Loucy (cell line): ENCODE measurements around the gene GDF2.

Source experiments
- H2AFZ ChIP-seq: fragments of 200-600 bp; sonication (generic); 2 replicates; pipeline ENCODE4 v1.6.0; 2016; ENCODE audit warnings: antibody characterized with exemption, mild to moderate bottlenecking, low read length, moderate library complexity
- H3F3A ChIP-seq: fragments of 200-600 bp; 2 replicates; pipeline ENCODE4 v1.6.0; 2016; ENCODE audit warnings: antibody characterized with exemption, low read depth, mild to moderate bottlenecking
- H3K27me3 ChIP-seq: fragments of 200-600 bp; sonication (generic); 2 replicates; pipeline ENCODE4 v1.6.1; 2014; ENCODE audit warnings: low read length, mild to moderate bottlenecking; ENCODE audit not compliant: insufficient read depth, poor library complexity, severe bottlenecking
- H3K36me3 ChIP-seq: fragments of 200-600 bp; sonication (generic); 2 replicates; pipeline ENCODE4 v1.6.1; 2016; ENCODE audit warnings: low read length; ENCODE audit not compliant: insufficient read depth
- H3K4me1 ChIP-seq: fragments of 200-600 bp; sonication (generic); 2 replicates; pipeline ENCODE4 v1.5.1; 2014; ENCODE audit warnings: low read length, mild to moderate bottlenecking; ENCODE audit not compliant: insufficient read depth, poor library complexity, severe bottlenecking
- H3K4me2 ChIP-seq: fragments of 200-600 bp; sonication (generic); 2 replicates; pipeline ENCODE4 v1.6.0; 2014; ENCODE audit warnings: antibody characterized with exemption, low read length, low read depth, mild to moderate bottlenecking; ENCODE audit not compliant: poor library complexity, severe bottlenecking
- H3K4me3 ChIP-seq: fragments of 200-600 bp; sonication (generic); 2 replicates; pipeline ENCODE4 v1.5.1; 2014; ENCODE audit warnings: low read length, mild to moderate bottlenecking, mixed read lengths; ENCODE audit not compliant: poor library complexity, severe bottlenecking
- H3K79me2 ChIP-seq: fragments of 200-600 bp; sonication (generic); 2 replicates; pipeline ENCODE4 v1.6.1; 2014; ENCODE audit warnings: low read length; ENCODE audit not compliant: insufficient read depth
- H3K9ac ChIP-seq: fragments of 200-600 bp; sonication (generic); 2 replicates; pipeline ENCODE4 v1.6.0; 2014; ENCODE audit warnings: mild to moderate bottlenecking, low read depth, low read length, moderate library complexity; ENCODE audit not compliant: poor library complexity, severe bottlenecking
- H3K9me2 ChIP-seq: fragments of 200-600 bp; sonication (generic); replicated peaks from 2 replicates; pipeline ENCODE4 v1.6.1; 2016; ENCODE audit warnings: low read depth, low read length, mixed read lengths
- H3K9me3 ChIP-seq: fragments of 200-600 bp; sonication (generic); 2 replicates; pipeline ENCODE4 v1.6.1; 2014; ENCODE audit warnings: mild to moderate bottlenecking, antibody characterized with exemption, low read length, low read depth; ENCODE audit not compliant: insufficient read depth
- H4K20me1 ChIP-seq: fragments of 200-600 bp; sonication (generic); 2 replicates; pipeline ENCODE4 v1.6.0; 2014; ENCODE audit warnings: antibody characterized with exemption, low read length, mild to moderate bottlenecking; ENCODE audit not compliant: insufficient read depth, poor library complexity, severe bottlenecking
- EZH2phosphoT487 ChIP-seq: fragments of 200-600 bp; IDR thresholded peaks from 2 replicates; pipeline ENCODE4 v1.6.1; 2018; ENCODE audit warnings: antibody characterized with exemption, mild to moderate bottlenecking, moderate library complexity, borderline replicate concordance
- TF ChIP-seq, protein P1 (sequence below): fragments of 200-600 bp; sonication (generic); conservative IDR thresholded peaks from 2 replicates; pipeline ENCODE4 v1.5.1; 2014; ENCODE audit warnings: mild to moderate bottlenecking, antibody characterized with exemption, low read length

Gene GDF2

DNA sequence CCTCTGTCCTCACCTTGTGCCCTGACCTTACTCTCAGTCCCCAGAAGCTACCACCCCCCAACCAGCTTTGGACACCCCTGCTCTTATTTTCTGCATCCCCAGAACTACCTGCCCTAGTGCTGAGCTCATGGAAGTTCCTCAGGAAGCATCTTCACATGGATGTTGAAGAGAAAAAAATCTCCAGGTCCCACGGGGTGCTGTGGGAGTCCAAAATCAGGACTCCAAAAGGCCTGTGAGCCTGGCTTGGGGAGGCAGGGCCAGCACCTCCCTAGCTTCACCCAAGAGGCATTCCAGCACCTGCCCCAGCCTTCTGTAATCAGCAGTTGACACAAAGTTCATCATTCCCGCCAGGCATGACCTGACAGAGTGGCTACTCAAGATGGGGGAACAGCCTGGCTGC, 43.0 kb upstream of the GDF2 start:
- Histone ChIP-seq H3K9me2 (no peaks in the 10 kb centered on the region), H2AFZ (no peak overlapping the region; the same call in 1 of the 2 replicates), H3K4me1 (peaks cover 64% of the 10 kb centered on the region), H3K4me2 (no peak overlapping the region), H3K4me3 (no peak overlapping the region), H3K9me3 (no peaks in the 10 kb centered on the region), H4K20me1 (no peaks in the 10 kb centered on the region), H3K79me2 (no peaks in the 10 kb centered on the region), H3K9ac (peak overlapping the region; percentile 80), H3F3A (no peaks in the 10 kb centered on the region; the same call in 1 of the 2 replicates), H3K27me3 (no peaks in the 10 kb centered on the region), H3K36me3 (no peaks in the 10 kb centered on the region)
- no peak for TF ChIP-seq EZH2phosphoT487
- TF ChIP-seq, protein P1, sequence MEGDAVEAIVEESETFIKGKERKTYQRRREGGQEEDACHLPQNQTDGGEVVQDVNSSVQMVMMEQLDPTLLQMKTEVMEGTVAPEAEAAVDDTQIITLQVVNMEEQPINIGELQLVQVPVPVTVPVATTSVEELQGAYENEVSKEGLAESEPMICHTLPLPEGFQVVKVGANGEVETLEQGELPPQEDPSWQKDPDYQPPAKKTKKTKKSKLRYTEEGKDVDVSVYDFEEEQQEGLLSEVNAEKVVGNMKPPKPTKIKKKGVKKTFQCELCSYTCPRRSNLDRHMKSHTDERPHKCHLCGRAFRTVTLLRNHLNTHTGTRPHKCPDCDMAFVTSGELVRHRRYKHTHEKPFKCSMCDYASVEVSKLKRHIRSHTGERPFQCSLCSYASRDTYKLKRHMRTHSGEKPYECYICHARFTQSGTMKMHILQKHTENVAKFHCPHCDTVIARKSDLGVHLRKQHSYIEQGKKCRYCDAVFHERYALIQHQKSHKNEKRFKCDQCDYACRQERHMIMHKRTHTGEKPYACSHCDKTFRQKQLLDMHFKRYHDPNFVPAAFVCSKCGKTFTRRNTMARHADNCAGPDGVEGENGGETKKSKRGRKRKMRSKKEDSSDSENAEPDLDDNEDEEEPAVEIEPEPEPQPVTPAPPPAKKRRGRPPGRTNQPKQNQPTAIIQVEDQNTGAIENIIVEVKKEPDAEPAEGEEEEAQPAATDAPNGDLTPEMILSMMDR: no peak

DNA sequence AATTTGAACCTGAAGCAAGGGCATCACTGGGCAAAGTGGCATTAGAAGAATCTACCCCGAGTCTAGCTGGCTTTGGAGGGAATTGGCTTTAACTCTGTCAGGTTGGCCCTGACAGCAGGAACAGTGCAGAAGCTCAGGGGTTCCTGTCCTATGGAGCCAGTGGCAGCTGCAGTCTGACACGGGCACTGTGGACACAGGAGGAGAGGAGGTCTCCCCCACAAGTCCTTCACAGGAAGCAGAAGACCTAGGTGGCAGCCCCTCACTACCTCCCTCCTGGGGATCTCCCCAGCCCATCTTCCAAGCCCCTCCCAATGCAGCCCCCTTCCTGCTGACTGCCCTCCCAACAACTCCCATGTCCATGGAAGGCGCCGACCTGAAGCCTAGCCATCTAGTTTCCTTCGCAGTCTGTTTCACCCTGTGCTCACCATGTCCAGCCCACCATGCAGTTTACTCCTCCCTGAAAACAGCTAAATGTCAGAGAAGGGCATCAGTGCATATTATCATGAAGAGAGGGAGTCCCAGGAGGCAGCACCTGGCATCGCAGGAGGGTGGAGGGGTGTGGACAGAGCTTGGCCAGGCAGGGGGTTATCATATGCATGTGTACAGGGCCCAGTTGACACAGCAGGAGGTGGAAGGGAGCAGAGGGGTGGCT, 40.1 kb upstream of the GDF2 start:
- H3K9ac ChIP-seq: peak overlapping the region; percentile 44
- H3K4me1 ChIP-seq: peaks cover 63% of the 10 kb centered on the region
- no peak overlapping the region for H3K4me2 ChIP-seq
- H3F3A ChIP-seq: no peaks in the 10 kb centered on the region; the same call in 1 of the 2 replicates
- H3K9me2 ChIP-seq: no peaks in the 10 kb centered on the region
- no peak overlapping the region for H3K4me3 ChIP-seq
- peak overlapping the region; percentile 54 for H2AFZ ChIP-seq
- no peaks in the 10 kb centered on the region for H3K79me2 ChIP-seq
- H3K36me3 ChIP-seq: no peaks in the 10 kb centered on the region
- no peaks in the 10 kb centered on the region for H3K27me3 ChIP-seq
- no peak for TF ChIP-seq EZH2phosphoT487
- TF ChIP-seq, protein P1: no peak; the same call in 1 of the 2 replicates
- H4K20me1 ChIP-seq: no peaks in the 10 kb centered on the region
- no peaks in the 10 kb centered on the region for H3K9me3 ChIP-seq

DNA sequence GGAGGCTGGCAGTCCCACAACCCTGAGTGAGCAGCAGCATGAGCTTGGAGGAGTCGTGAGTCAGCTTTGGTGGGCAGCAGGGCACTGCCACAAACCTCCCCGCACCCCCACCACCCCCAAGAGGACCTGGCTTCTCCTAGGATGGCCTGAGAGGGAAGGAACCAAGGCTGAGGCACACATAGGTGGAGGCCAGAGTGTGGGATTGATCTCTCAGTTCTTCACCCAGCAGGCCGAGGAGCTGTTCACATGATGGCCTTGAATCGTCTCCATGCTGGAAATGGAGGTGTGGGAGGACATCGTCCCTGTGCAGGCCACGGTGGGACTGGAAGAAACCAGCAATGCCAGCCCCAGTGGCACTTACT, 39.6 kb upstream of the GDF2 start:
- H3K27me3 ChIP-seq: no peaks in the 10 kb centered on the region
- no peak for TF ChIP-seq EZH2phosphoT487
- TF ChIP-seq, protein P1: no peak

More for the DNA sequence above, 39.6 kb upstream of the GDF2 start:
- Histone ChIP-seq H3K9me2 (no peaks in the 10 kb centered on the region), H4K20me1 (no peaks in the 10 kb centered on the region), H3K4me1 (peaks cover 63% of the 10 kb centered on the region), H3F3A (no peaks in the 10 kb centered on the region), H3K79me2 (no peaks in the 10 kb centered on the region), H3K4me2 (no peak overlapping the region), H3K9ac (peak overlapping the region; percentile 44), H3K4me3 (no peak overlapping the region), H3K36me3 (no peaks in the 10 kb centered on the region), H3K9me3 (no peaks in the 10 kb centered on the region), H2AFZ (peak overlapping the region; percentile 54)
